A549 treated with AZD2906 at 1 μM for 4 hours (cell line): ENCODE results near the gene MSH3. TPM values are rescaled to one million over a fixed set of nuclear protein-coding genes. Genes with fewer than 3 reads are reported as not detected.

ENCODE experiments used
- total RNA-seq: library from RNA; stranded (reverse); fragments of 200-300 nt; extraction: Qiagen RNA extraction; gene quantifications from 5 replicates; pipeline ENCODE4 v1.2.3, GENCODE V29; 2022

The MSH3 gene
- total RNA-seq: 5.8 to 8.3 TPM (median 6.9 TPM) in 5 replicates

DNA sequence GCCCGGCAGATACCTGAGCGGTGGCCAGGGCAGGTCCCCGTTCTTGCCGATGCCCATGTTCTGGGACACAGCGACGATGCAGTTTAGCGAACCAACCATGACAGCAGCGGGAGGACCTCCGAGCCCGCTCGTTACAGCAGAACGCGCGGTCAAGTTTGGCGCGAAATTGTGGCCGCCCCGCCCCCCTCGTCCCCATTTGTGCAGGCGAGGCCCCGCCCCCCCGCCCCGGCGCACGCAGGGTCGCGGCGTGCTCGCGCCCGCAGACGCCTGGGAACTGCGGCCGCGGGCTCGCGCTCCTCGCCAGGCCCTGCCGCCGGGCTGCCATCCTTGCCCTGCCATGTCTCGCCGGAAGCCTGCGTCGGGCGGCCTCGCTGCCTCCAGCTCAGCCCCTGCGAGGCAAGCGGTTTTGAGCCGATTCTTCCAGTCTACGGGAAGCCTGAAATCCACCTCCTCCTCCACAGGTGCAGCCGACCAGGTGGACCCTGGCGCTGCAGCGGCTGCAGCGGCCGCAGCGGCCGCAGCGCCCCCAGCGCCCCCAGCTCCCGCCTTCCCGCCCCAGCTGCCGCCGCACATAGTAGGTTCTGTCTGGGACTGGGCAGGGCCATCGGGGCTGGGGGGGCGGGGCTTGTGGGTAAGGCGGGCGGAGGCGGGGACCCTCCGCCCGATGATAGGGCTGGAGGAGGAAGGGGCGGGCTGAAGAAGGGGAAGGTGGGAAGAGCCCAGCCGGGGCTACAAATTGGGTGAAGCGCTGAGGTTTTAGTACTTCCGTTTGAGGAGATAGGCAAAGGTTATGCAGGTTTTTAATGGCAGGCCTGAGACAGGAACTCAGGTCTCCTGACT lies at the start of gene MSH3, which contains the start of gene DHFR:
TSS of gene MSH3 (plus strand) at position 262 of the 840 bp plus-strand sequence. CDS start at position 338, 76 bp downstream.
TSS of gene DHFR (minus strand) at position 593 of the 840 bp plus-strand sequence. CDS start at position 99, 494 bp downstream.

Other genes starting within 250 kb of the MSH3 start
- gene ZFYVE16, start 246.6 kb upstream of the MSH3 start, total RNA-seq: 10.3 to 15.4 TPM (median 13.3 TPM) in 5 replicates
- 1.0 to 1.7 TPM (median 1.7 TPM) in 5 replicates for gene FAM151B, start 166.6 kb upstream of the MSH3 start, total RNA-seq
- gene ANKRD34B, start 84.4 kb upstream of the MSH3 start, total RNA-seq: 0.03 to 0.15 TPM (median 0.06 TPM) in 5 replicates
- 43.2 to 69.0 TPM (median 45.9 TPM) in 5 replicates for gene DHFR, start 331 bp downstream of the MSH3 start, total RNA-seq